GM18517 (cell line): ENCODE data around the gene DAAM1.

Experiments used
- ATAC-seq: cut with Tn5 transposase; IDR thresholded peaks from one replicate; pipeline ENCODE4 v1.9.1; 2021; ENCODE audit warnings: mild to moderate bottlenecking, moderate library complexity; ENCODE audit not compliant: unreplicated experiment

Gene DAAM1

GRCh38 chr14:59188461-59189090 lies at the start of gene DAAM1:
Gene DAAM1 (plus strand): TSS chr14:59188667. CDS start chr14:59263478, 74,811 bp downstream.
- ATAC-seq, result peak; percentile 85

- ATAC-seq, result no peak
These were observed 49.1 kb upstream of the DAAM1 start for GRCh38 chr14:59139324-59139723.

GRCh38 chr14:59140106-59140843 lies 48.2 kb upstream of the DAAM1 start:
- ATAC-seq, result no peak

GRCh38 chr14:59146484-59146883 lies 42.0 kb upstream of the DAAM1 start:
- no peak for ATAC-seq

- no peak for ATAC-seq
These were observed 41.5 kb upstream of the DAAM1 start for GRCh38 chr14:59147007-59147406.

GRCh38 chr14:59148334-59148900 lies 40.0 kb upstream of the DAAM1 start:
- no peak for ATAC-seq

GRCh38 chr14:59150990-59151389 lies 37.5 kb upstream of the DAAM1 start:
- ATAC-seq, result peak; percentile 72

GRCh38 chr14:59154373-59154772 lies 34.1 kb upstream of the DAAM1 start:
- no peak for ATAC-seq

- no peak for ATAC-seq
These were observed 32.6 kb upstream of the DAAM1 start for GRCh38 chr14:59155886-59156285.

GRCh38 chr14:59159169-59159568 lies 29.3 kb upstream of the DAAM1 start:
- ATAC-seq, result no peak

GRCh38 chr14:59160506-59160905 lies 28.0 kb upstream of the DAAM1 start:
- ATAC-seq, result no peak

GRCh38 chr14:59161561-59162175 lies 26.8 kb upstream of the DAAM1 start:
- no peak for ATAC-seq

GRCh38 chr14:59166258-59166657 lies 22.2 kb upstream of the DAAM1 start:
- ATAC-seq, result no peak

GRCh38 chr14:59175404-59175803 lies 13.1 kb upstream of the DAAM1 start:
- peak; percentile 99 for ATAC-seq

GRCh38 chr14:59176765-59177164 lies 11.7 kb upstream of the DAAM1 start:
- no peak for ATAC-seq

GRCh38 chr14:59177262-59177661 lies 11.2 kb upstream of the DAAM1 start:
- ATAC-seq, result no peak

- no peak for ATAC-seq
These were observed 6.7 kb upstream of the DAAM1 start for GRCh38 chr14:59181791-59182190.

GRCh38 chr14:59182641-59183040 lies 5.8 kb upstream of the DAAM1 start:
- ATAC-seq, result no peak

- no peak for ATAC-seq
These were observed 5.3 kb upstream of the DAAM1 start for GRCh38 chr14:59183150-59183549.

- no peak for ATAC-seq
These were observed 4.1 kb upstream of the DAAM1 start for GRCh38 chr14:59184396-59184795.

- ATAC-seq, result no peak
These were observed 2.8 kb upstream of the DAAM1 start for GRCh38 chr14:59185676-59186075.

GRCh38 chr14:59186306-59186705 lies 2.2 kb upstream of the DAAM1 start:
- no peak for ATAC-seq
